T-helper 1 cell treated with Interleukin-12 subunit alpha and Interleukin-12 subunit beta and Interleukin-4 antibody, amounts not matched to agents 30 ng/mL and 1 ng/mL, for 36 hours (primary cell): Measurements from ENCODE around the gene PLEKHM1. TPM values are rescaled to one million over a fixed set of nuclear protein-coding genes. Genes with fewer than 3 reads are reported as not detected.

ENCODE experiments used
- intact Hi-C: fragments of 100-400 bp; cut with micrococcal nuclease; formaldehyde crosslinking; loops from one replicate; pipeline ENCODE4 v1.15.1; 2024
- total RNA-seq: library from RNA; stranded (reverse); gene quantifications from 2 replicates; pipeline ENCODE4 v1.2.3, GENCODE V29; 2022

PLEKHM1 gene
- total RNA-seq, 1 donor from 2014 or later, result 57.2 TPM

DNA sequence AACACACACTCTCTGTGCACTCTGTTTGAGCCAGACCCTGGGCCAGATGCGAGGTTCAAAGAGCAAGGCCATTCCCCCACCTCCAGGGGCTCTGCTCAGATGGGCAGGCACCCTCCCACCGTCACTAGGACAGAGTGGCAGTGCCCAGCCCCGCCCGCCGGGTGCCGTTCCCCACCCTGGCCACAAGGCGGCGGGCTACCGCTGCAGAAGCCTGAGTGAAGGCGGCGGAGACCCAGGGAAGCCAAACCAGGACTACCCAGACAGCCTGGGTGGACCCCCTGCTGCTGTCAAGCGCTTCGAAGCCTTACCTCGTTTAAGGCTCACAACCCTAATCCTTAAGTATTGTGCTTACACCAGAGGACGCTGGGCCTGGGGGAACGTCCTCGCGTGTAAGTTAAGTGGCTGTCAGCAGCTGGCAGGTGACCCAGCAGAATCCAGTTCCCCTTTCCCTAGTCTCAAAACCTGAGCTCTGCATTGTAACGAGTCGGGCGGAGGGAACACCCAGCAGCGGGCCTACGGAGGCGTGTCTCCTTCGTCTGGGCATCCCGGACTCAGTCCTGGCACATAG, 62.4 kb downstream of the PLEKHM1 start:
- intact Hi-C loops, result loop anchor here (1.0 to 5.0 kb wide), 4 partner anchors 18 to 424 kb away; no protein-coding TSS in a partner anchor

- intact Hi-C loops, result loop anchor here (5.0 kb wide), 1 partner anchor 425 kb away; no protein-coding TSS in a partner anchor
These were observed 63.2 kb downstream of the PLEKHM1 start for GRCh38 chr17:45427181-45427835.

DNA sequence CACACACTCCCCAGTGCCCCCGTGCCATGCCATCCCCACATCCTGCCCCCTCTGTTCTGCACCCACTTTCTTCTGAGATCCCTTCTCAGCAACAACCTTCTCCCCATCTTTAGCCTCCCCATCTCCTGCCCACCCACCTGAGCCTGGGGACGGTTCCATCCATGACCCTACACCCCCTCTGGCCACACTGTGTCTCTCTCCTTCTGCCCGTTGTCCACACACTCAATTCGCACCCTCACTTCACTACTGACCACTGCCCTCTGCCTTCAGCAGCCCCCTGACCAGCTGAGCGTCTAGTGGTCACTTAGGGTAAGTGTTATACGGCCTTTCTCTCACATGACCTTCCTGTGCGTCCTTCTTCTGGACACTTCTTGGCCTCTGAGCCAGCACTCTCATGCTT, 64.0 kb downstream of the PLEKHM1 start:
- intact Hi-C loops, result loop anchor here (5.0 kb wide), 1 partner anchor 426 kb away; no protein-coding TSS in a partner anchor

- intact Hi-C loops, result loop anchor here (5.0 kb wide), 1 partner anchor 426 kb away; no protein-coding TSS in a partner anchor
These were observed 64.5 kb downstream of the PLEKHM1 start for GRCh38 chr17:45425984-45426413.

- intact Hi-C loops, result loop anchor here (5.0 kb wide), 1 partner anchor 427 kb away; no protein-coding TSS in a partner anchor
These were observed 65.2 kb downstream of the PLEKHM1 start for GRCh38 chr17:45425125-45425983.

GRCh38 chr17:45424769-45425124, 65.8 kb downstream of the PLEKHM1 start:
- intact Hi-C loops, result loop anchor here (5.0 kb wide), 1 partner anchor 428 kb away; no protein-coding TSS in a partner anchor

- intact Hi-C loops, result no loop called here
These were observed 66.6 kb downstream of the PLEKHM1 start for GRCh38 chr17:45423975-45424335.

DNA sequence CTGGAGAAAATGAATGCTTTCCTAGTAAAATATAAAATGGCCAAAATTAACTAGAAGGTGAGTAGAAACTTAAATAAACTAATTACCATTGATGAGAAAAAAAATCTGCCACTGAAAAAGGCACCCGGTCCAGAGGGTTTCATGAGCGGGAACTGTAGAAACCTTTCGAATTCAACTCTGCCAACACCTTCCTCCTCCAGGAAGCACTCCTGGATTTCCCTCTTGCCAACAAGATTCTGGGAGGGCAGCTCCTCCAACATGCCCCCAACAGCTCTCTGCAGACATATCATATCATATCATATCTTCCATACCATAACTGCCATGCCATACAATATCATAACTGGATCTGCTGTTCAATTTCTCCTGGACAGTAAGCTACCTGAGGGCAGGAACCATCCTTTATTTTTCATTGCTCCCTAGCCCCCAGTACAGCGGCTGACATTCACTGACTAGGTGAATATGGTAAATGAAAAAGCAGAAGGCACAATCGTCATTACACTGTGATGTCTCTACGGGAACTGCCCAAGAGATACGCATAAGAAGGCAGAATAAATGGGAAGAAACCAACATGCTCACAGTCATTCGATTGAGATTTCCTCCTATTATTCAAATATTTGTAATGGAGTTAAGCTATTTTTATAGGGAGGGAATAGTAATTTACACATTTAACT, 67.1 kb downstream of the PLEKHM1 start:
- intact Hi-C loops, result no loop called here

GRCh38 chr17:45414990-45415881, 75.3 kb downstream of the PLEKHM1 start:
- intact Hi-C loops, result no loop called here

DNA sequence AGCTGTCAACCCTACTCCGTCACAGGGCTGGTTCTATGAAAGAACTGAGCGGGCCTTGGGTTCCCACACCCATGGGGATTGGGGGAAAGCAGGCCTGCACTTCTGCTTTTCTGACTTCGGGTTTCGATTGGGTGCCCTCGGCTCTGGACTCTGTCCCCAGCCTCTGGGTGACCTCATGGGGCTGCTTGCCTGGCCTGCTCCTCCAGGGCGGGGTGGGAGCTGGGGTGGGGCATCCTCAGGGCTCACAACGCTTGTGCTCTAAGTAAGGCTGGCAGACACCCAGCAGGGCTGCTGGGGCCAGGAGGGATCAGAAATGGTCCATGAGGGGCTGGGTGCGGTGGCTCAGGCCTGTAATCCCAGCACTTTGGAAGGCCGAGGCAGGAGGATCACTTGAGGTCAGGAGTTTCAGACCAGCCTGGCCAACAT, 77.0 kb downstream of the PLEKHM1 start:
- intact Hi-C loops, result no loop called here

- intact Hi-C loops, result no loop called here
These were observed 79.0 kb downstream of the PLEKHM1 start for GRCh38 chr17:45411348-45412105.

DNA sequence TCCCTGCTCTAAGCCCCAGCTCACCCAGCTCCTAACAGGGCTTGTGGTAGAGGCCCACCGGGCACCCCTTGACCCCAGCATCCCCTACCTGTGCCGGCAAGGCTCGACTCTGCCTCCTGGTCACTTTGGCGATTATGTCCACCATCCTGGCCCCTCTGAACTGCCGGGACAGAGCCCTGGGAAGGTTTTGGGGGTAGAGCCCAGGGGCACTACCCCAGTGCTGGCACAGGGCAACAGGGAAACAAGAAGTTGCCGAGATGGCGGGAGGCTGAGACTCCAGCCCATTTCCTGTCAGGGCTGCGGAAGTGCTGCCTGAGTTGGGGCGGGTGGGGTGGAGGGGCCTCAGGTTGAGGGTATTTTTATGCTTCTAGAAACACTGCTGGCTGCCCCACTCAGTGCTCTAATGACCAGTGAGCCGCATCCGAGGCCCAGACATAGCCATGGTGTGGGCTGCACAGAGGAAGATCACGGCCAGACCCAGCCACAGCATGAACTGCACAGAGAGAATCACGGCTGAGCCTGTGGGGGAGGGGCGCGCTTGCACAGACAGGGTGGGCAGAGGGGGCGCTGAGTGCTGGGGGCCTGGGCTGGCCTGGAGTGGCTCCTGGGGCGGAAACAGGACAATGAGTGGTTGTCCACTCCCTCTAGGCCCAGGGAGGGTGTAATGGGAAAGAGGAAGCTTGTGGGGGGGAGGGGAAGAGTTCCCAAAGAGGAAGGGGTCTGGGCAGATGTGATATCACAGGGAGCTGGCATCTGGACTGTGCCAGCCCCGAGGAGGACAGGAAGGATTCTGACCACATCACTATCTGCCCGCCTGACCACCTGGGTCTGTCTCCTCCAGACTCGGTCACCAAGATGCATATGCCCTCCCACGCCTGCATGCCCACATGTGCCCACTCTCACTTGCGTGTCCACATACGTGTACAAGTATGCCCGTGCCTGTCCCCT, 80.1 kb downstream of the PLEKHM1 start:
- intact Hi-C loops, result loop anchor here (1.0 kb wide), 2 partner anchors 18 to 175 kb away; no protein-coding TSS in a partner anchor

DNA sequence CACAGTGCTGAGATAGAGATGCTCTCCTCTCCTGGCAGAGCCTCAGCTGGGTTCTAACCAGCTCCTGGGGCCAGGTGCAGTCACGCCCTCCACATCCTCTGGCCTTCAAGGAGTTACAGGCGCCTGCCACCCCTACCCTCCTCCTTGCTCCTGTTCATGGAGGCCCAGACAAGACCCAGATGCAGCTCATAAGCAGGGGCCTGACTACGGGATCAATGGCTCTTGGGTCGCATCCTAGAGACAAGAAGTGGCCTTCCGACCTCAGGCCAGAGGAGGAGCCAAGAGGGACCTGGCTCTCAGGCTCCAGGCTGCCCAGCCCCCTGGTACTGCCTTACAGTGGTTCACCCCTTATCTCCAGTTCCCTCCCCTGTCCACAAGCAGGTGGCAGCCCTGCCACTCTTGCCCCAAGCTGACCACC, 80.9 kb downstream of the PLEKHM1 start:
- intact Hi-C loops, result loop anchor here (1.0 kb wide), 2 partner anchors 19 to 176 kb away; no protein-coding TSS in a partner anchor

- intact Hi-C loops, result no loop called here
These were observed 81.7 kb downstream of the PLEKHM1 start for GRCh38 chr17:45408611-45409421.

DNA sequence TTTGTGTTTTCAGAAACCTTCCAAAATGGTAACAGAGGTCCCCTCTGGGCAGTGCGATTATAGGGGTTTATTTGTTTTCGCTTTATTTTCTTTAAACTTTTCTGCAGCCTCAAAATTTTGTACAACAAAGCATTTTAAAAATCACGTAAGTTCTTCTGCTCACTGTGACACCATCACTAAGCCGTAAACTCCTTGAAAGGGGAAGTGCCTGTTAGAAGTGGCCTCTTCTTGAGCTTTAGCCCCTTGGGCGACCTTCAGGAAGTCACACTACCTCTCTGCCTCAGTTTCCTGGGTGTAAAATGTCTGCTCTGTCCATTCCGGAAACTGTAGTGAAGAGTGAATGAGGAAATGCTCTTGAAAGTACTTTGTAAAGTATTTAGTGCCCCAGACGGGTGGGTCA, 84.4 kb downstream of the PLEKHM1 start:
- intact Hi-C loops, result no loop called here

- intact Hi-C loops, result no loop called here
These were observed 85.1 kb downstream of the PLEKHM1 start for GRCh38 chr17:45405250-45406086.

DNA sequence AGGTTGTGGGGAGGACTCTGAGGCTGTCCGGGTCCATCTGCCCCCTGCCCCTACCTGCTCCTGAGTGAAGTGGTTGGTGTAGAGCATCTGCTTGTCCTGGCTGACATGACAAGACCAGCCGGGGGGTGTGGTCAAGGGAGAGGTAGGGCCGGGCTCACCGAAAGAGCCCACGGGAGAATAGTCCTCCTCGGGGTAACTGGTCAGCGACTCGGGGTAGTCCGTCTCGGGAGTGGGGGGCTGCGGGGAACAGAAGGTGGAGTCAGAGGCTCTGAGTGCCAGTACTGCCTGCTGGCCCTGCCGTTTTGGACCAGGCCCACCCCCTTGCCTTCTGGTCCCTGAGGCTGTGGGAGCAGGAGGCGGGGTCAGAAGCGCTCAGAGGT, 85.7 kb downstream of the PLEKHM1 start:
- intact Hi-C loops, result no loop called here
